NB4 (cell line): Measurements from ENCODE around the gene RNF7.

Experiments
- DNase-seq: peaks from one replicate; pipeline ENCODE4 v3.0.0; 2010; ENCODE audit warnings: low read depth
- H3K4me3 ChIP-seq: one replicate; pipeline ENCODE4 v1.5.1; 2011; ENCODE audit warnings: mild to moderate bottlenecking, low read depth, low read length, moderate library complexity
- CTCF ChIP-seq: IDR thresholded peaks from one replicate; pipeline ENCODE4 v1.5.1; 2012; ENCODE audit warnings: low read depth, low read length
- MAX ChIP-seq: IDR thresholded peaks from 2 replicates; pipeline ENCODE4 v1.6.1; 2011; ENCODE audit warnings: low read depth, low read length
- MYC ChIP-seq: IDR thresholded peaks from 2 replicates; pipeline ENCODE4 v1.6.1; 2011; ENCODE audit warnings: low read depth, low read length
- POLR2A ChIP-seq: IDR thresholded peaks from 2 replicates; pipeline ENCODE4 v1.6.1; 2011; ENCODE audit warnings: mild to moderate bottlenecking; ENCODE audit not compliant: insufficient read length; ENCODE audit errors: extremely low read depth

The RNF7 gene

GRCh38 chr3:141776885-141777284, 38.8 kb downstream of the RNF7 start:
- DNase-seq = no peak
- no peak for TF ChIP-seq MYC
- no peak for TF ChIP-seq POLR2A
- no peak for TF ChIP-seq MAX
- TF ChIP-seq CTCF = no peak

GRCh38 chr3:141777957-141778813, 40.1 kb downstream of the RNF7 start:
- H3K4me3 ChIP-seq = no peak overlapping the region
- TF ChIP-seq MAX (no peak), MYC (no peak), POLR2A (no peak), CTCF (no peak)
- DNase-seq = no peak

More at GRCh38 chr3:141776885-141777284, 38.8 kb downstream of the RNF7 start:
- H3K4me3 ChIP-seq = no peak overlapping the region

- no peak overlapping the region for H3K4me3 ChIP-seq
- DNase-seq = no peak
- TF ChIP-seq MYC = no peak
- TF ChIP-seq CTCF = no peak
Measured at GRCh38 chr3:141779667-141780066, 41.6 kb downstream of the RNF7 start.

GRCh38 chr3:141782386-141782932, 44.4 kb downstream of the RNF7 start:
- no peak overlapping the region for H3K4me3 ChIP-seq
- TF ChIP-seq MYC (no peak), CTCF (no peak), POLR2A (no peak), MAX (no peak)
- no peak for DNase-seq

- no peak overlapping the region for H3K4me3 ChIP-seq
- no peak for DNase-seq
- TF ChIP-seq MYC (no peak), MAX (no peak), POLR2A (no peak), CTCF (no peak)
Measured at GRCh38 chr3:141783632-141784031, 45.5 kb downstream of the RNF7 start.
